Lower lobe of right lung (tissue), 2 donors: ENCODE results near the gene SNAPC5. TPM values are rescaled to one million over a fixed set of nuclear protein-coding genes. Genes with fewer than 3 reads are reported as not detected.

ENCODE experiments used
- ATAC-seq, 2 donors: fragments of 200-7000 bp; cut with Tn5 transposase; one replicate each; pipeline ENCODE4 v1.9.1; 2020 to 2022; ENCODE audit warnings: mild to moderate bottlenecking in 2 of 2, moderate library complexity in 2 of 2
- DNase-seq: peaks from one replicate; pipeline ENCODE4 v3.0.0-alpha.2; 2020
- H3K27ac ChIP-seq: fragments of 200-600 bp; one replicate; pipeline ENCODE4 v1.8.0; 2022
- H3K27me3 ChIP-seq: fragments of 200-600 bp; one replicate; pipeline ENCODE4 v1.8.0; 2022; ENCODE audit warnings: low read depth
- H3K36me3 ChIP-seq: fragments of 200-600 bp; one replicate; pipeline ENCODE4 v1.8.0; 2022; ENCODE audit warnings: mild to moderate bottlenecking
- H3K4me1 ChIP-seq: fragments of 200-600 bp; one replicate; pipeline ENCODE4 v1.8.0; 2022
- H3K4me3 ChIP-seq: fragments of 200-600 bp; one replicate; pipeline ENCODE4 v1.8.0; 2022; ENCODE audit warnings: mild to moderate bottlenecking
- H3K9me3 ChIP-seq: fragments of 200-600 bp; one replicate; pipeline ENCODE4 v1.8.0; 2022
- CTCF ChIP-seq: fragments of 200-600 bp; IDR thresholded peaks from one replicate; pipeline ENCODE4 v1.8.0; 2022; ENCODE audit warnings: antibody characterized with exemption, mild to moderate bottlenecking
- intact Hi-C: fragments of 100-400 bp; cut with DNase I; formaldehyde crosslinking; loops from one replicate; pipeline ENCODE4 v1.11.0; 2022
- microRNA-seq: library from miRNA; unstranded; fragments of <30 nt; microRNA quantifications from one replicate; pipeline ENCODE4 v1.2.0, GENCODE V29; 2020; ENCODE audit warnings: borderline number of aligned reads
- total RNA-seq: library from RNA; stranded (reverse); fragmentation: NEBNext Ultra II Directional; extraction: Animal tissue kit (Norgen Biotek cat#: 25700); gene quantifications from one replicate; pipeline ENCODE4 v1.2.1, GENCODE V29; 2021
- donor health status: DM: no; HTN: yes; CAD: no; lungs with severe emphysema.

Gene SNAPC5
- total RNA-seq, 1 donor from 2014 or later = 26.1 TPM

- DNase-seq = no peak
- Histone ChIP-seq H3K4me3 (no peak overlapping the region), H3K27ac (no peak overlapping the region), H3K36me3 (no peaks in the 10 kb centered on the region), H3K4me1 (peaks cover 9% of the 10 kb centered on the region), H3K27me3 (no peaks in the 10 kb centered on the region), H3K9me3 (no peaks in the 10 kb centered on the region)
- no peak for TF ChIP-seq CTCF
- intact Hi-C loops = no loop called here
- ATAC-seq = peak in 1 of 2 donors; percentile 25
These were observed 37.5 kb downstream of the SNAPC5 start for GRCh38 chr15:66459818-66460615.

- DNase-seq (no peak), ATAC-seq (no peak)
- H3K27me3 ChIP-seq = no peaks in the 10 kb centered on the region
- H3K4me1 ChIP-seq = peaks cover 10% of the 10 kb centered on the region
- no peak overlapping the region for H3K4me3 ChIP-seq
- no peak for TF ChIP-seq CTCF
- H3K9me3 ChIP-seq = no peaks in the 10 kb centered on the region
- intact Hi-C loops = no loop called here
- peaks cover 10% of the 10 kb centered on the region for H3K36me3 ChIP-seq
- no peak overlapping the region for H3K27ac ChIP-seq
These were observed 41.4 kb downstream of the SNAPC5 start for GRCh38 chr15:66456211-66456610.

- Histone ChIP-seq H3K9me3 (no peaks in the 10 kb centered on the region), H3K4me3 (no peak overlapping the region), H3K4me1 (peaks cover 10% of the 10 kb centered on the region), H3K36me3 (peaks cover 10% of the 10 kb centered on the region), H3K27me3 (no peaks in the 10 kb centered on the region), H3K27ac (no peak overlapping the region)
- TF ChIP-seq CTCF = no peak
- no peak for DNase-seq
- intact Hi-C loops = no loop called here
- peak; percentile 59 to 60 for ATAC-seq
These were observed 43.4 kb downstream of the SNAPC5 start for GRCh38 chr15:66454143-66454542.

GRCh38 chr15:66452971-66453580, 44.5 kb downstream of the SNAPC5 start:
- intact Hi-C loops = no loop called here
- no peak for DNase-seq
- H3K9me3 ChIP-seq = no peaks in the 10 kb centered on the region

GRCh38 chr15:66452420-66452819, 45.1 kb downstream of the SNAPC5 start:
- TF ChIP-seq CTCF = no peak
- H3K9me3 ChIP-seq = no peaks in the 10 kb centered on the region
- H3K4me3 ChIP-seq = no peak overlapping the region
- H3K36me3 ChIP-seq = peaks cover 10% of the 10 kb centered on the region
- no peak overlapping the region for H3K27ac ChIP-seq
- H3K27me3 ChIP-seq = no peaks in the 10 kb centered on the region
- ATAC-seq (no peak), DNase-seq (no peak)
- intact Hi-C loops = no loop called here
- H3K4me1 ChIP-seq = peaks cover 10% of the 10 kb centered on the region

More at GRCh38 chr15:66452971-66453580, 44.5 kb downstream of the SNAPC5 start:
- no peak overlapping the region for H3K27ac ChIP-seq
- peaks cover 10% of the 10 kb centered on the region for H3K4me1 ChIP-seq
- no peak for ATAC-seq
- no peak overlapping the region for H3K4me3 ChIP-seq
- H3K36me3 ChIP-seq = peaks cover 10% of the 10 kb centered on the region
- TF ChIP-seq CTCF = no peak
- no peaks in the 10 kb centered on the region for H3K27me3 ChIP-seq

Small RNA genes lying within 50 kb of the gene (microRNA-seq; reads per million reads assigned to microRNA genes)
- not detected for gene MIR4512

Other genes with a start within 250 kb of the SNAPC5 start
- gene MEGF11, start 244.0 kb downstream of the SNAPC5 start, total RNA-seq = not detected
- 29.2 TPM for gene DIS3L, start 204.2 kb downstream of the SNAPC5 start, total RNA-seq
- 6.9 TPM for gene TIPIN, start 141.1 kb downstream of the SNAPC5 start, total RNA-seq
- 53.6 TPM for gene MAP2K1, start 110.8 kb downstream of the SNAPC5 start, total RNA-seq
- 1,655 TPM for gene RPL4, start 7.1 kb upstream of the SNAPC5 start, total RNA-seq
- 4.1 TPM for gene ZWILCH, start 7.6 kb upstream of the SNAPC5 start, total RNA-seq
- gene LCTL, start 68.2 kb upstream of the SNAPC5 start, total RNA-seq = not detected
- 159 TPM for gene SMAD6, start 204.5 kb upstream of the SNAPC5 start, total RNA-seq